GM19035 (cell line): ENCODE measurements around the gene SLC25A47.

ENCODE experiments used
- ATAC-seq: cut with Tn5 transposase; IDR thresholded peaks from one replicate; pipeline ENCODE4 v1.9.1; 2021; ENCODE audit not compliant: unreplicated experiment

Gene SLC25A47

DNA sequence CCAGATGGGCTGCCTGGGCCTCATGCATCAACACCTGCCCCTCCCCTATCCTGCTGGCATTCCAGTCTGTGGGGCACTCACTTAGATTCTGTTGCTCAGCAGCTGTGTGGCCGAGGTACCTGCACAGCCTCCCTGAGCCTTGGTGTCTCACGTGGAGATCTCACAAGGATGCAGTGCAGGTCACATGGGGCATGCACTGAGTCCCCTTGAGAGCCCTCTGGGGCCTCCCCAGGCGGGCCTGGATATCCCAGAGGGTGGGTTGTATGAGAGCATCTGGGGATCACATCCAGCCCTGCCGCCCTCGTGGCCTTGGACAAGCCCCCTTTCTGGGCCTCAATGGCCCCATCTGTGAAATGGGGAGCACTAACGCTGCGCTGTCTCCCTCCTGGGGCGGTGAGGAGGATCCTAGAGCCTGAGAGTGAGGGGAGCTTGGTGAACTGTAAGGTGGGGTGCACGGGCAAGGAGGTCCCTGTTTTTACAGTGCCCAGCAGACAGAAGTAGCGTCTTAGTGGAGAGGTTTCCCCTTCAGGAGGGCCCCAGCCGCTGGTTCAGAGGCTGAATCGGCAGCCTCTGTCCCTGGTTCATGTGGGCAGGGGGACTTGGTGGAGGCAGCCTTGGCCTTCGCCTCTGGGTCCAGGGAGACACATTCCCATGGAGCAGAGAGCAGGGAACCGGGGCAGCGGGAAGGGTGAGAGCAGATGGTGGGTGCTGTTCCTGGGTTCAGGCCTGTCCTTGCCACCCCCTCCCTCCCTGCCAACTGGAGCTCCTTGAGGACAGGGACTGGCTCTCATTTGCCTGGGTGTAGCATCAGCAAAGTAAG is 791 bp upstream of the SLC25A47 start:
- no peak for ATAC-seq

DNA sequence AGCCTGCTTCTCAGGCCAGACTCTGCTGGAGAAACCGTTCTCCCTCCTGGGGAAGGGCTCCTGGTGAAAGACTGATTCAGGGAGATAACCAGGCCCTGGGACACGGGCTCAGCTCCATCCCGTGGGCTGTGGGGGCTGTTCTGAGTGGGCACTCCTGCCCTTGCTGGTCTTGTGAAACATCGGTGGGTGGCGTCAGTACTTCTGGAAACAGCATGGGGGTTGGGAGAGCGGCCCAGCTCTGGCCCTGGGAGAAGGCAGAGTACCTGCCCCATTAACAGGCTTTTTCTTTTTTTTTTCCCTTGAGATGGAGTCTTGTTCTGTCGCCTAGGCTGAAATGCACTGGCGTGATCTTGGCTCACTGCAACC is 786 bp downstream of the SLC25A47 start:
- ATAC-seq = no peak

DNA sequence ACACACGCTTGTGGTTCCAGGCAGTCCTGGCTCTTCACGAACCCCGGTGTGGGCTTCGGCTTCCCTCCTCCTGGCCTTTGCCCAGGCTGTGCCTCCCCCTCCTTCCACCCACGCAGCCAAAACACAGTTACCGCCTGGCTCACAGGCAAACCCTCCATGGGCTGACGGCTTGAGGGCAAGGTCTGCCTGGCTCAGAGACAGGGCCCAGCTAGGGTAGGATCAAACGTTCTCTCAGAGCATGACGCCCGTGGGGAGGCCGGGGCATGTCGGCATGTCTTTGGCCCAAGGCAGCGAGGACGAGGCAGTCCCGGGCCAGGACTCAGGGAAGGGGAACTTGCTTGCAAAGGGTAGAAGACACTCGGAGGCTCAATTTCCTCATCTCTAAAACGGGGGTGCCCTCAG is 2.1 kb downstream of the SLC25A47 start:
- no peak for ATAC-seq

DNA sequence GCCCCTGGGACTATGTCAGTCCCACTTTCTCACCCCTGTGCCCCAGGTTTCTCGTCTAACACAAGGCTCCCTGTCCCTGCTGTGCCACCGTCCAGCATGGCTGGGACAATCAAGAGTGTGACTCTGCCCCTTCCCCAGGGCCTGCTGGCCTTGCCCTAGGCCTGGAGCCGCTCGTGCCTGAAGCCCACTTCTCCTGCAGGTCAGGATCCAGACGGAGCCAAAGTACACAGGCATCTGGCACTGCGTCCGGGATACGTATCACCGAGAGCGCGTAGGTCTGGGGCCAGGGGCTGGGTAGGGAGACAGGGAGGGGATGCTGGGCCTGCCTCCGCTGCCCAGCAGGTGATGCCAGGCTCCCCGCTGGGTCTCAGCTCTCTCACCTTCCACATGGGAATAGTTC is 2.8 kb downstream of the SLC25A47 start:
- ATAC-seq = no peak

DNA sequence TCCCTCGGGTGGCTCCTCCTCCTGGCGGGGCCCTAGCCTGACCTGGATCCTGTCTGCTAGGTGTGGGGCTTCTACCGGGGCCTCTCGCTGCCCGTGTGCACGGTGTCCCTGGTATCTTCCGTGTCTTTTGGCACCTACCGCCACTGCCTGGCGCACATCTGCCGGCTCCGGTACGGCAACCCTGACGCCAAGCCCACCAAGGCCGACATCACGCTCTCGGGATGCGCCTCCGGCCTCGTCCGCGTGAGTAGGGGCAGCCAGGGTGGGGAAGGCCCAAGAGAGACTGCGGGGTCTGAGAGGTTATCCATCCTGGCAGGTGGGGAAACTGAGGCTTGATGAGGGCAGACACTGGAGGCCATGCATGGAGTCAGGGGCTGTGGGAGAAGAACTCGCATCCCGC is 4.0 kb downstream of the SLC25A47 start:
- ATAC-seq = no peak

DNA sequence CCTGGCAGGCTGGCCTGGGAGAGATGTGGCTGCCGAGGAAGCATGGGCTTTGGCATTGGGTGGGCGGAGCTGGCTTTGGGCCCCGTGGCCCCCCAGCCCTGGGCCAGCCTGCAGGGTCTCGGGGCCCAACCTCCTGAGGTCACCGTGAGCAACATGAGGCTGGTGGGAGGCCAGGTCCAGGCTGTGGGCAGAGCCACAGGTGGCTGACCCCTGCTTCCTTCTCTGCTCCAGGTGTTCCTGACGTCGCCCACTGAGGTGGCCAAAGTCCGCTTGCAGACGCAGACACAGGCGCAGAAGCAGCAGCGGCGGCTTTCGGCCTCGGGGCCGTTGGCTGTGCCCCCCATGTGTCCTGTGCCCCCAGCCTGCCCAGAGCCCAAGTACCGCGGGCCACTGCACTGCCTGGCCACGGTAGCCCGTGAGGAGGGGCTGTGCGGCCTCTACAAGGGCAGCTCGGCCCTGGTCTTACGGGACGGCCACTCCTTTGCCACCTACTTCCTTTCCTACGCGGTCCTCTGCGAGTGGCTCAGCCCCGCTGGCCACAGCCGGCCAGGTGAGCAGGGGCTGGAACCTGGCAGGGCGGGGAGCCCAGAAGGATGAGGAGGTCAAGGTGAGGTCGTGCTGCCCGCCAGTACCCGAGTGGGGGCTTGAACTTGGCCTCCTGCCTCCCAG is 5.5 kb downstream of the SLC25A47 start:
- no peak for ATAC-seq

DNA sequence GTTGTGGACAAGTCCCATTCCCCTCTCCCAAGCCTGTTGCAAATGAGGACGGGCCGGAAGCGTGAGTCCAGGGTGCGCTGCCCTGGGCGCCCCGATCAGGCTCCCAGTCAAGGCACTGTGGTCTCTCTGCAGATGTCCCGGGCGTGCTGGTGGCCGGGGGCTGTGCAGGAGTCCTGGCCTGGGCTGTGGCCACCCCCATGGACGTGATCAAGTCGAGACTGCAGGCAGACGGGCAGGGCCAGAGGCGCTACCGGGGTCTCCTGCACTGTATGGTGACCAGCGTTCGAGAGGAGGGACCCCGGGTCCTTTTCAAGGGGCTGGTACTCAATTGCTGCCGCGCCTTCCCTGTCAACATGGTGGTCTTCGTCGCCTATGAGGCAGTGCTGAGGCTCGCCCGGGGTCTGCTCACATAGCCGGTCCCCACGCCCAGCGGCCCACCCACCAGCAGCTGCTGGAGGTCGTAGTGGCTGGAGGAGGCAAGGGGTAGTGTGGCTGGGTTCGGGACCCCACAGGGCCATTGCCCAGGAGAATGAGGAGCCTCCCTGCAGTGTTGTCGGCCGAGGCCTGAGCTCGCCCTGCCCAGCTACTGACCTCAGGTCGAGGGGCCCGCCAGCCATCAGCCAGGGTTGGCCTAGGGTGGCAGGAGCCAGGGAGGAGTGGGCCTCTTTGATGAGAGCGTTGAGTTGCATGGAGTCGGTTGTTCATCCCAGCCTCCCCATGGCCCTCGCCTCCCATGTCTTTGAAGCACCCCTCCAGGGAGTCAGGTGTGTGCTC is 6.3 kb downstream of the SLC25A47 start:
- ATAC-seq = no peak

DNA sequence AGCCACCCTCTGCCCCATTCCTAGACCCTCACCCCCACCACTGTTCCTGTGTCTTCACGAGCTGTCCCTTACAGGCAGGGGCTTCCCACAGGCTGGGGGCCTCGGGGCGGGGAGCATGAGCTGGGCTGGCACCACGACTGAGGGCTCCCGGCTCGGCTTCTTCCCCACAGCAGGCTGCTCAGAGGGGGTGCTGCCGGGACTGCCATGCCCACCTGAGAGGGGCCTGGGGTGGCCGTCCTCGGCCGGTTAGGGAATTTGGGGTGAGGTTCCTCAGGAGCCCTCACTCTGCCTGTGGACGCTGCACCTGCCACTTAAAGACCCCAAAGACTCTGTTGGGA is 6.8 kb downstream of the SLC25A47 start:
- no peak for ATAC-seq

DNA sequence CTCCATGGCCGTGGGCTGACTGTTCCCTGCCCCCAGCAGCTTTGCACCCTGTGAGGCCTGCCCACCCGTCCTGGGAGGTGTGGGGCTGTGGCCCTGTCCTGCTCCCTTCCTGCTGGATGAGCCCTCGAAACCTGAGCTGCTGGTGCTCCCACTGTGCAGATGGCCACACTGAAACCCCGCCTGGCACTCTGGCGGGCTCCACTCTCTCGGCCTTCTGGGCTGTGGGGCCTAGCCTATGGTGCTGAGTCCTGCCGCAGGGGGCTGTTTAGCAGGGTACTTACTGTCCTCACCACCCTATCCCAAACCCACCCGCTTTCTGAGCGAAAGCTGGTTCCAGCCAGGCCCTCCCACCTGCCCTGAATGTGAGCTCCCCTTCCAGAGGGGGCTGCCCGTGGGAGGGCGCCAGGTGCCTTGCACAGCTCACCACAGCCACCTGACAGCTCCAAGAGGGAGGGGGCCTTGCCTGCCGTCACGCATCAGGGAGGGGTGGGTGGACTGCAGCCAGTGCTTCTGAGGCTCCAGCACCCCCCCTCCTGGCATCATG is 7.3 kb downstream of the SLC25A47 start:
- ATAC-seq = no peak

DNA sequence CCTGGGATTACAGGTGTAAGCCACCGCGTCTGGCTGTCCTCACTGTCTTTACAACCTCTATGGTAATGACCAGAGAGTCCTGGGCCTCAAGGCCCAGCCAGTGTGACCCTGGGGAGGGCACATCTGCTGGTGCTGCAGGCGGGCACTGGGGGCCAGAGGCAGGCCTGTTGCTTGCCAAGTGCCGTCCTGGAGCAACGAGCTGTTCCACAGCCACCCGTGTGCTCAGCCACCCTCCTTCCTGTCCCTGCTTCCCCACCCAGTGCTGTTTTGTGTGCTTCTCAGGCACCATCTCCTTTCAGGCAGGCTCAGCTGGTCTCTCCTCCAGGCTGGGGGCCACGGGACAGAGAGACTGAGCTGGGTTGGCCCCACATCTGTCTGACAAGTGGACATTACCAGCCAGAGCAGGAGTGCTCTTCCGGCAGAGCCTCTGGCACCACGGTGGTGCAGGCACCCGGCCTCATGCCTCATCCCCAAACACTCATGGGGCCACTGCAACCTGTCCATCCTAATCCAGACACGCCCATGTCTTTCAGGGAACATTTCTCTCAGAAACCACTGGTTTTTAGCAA is 9.0 kb downstream of the SLC25A47 start:
- ATAC-seq = no peak

DNA sequence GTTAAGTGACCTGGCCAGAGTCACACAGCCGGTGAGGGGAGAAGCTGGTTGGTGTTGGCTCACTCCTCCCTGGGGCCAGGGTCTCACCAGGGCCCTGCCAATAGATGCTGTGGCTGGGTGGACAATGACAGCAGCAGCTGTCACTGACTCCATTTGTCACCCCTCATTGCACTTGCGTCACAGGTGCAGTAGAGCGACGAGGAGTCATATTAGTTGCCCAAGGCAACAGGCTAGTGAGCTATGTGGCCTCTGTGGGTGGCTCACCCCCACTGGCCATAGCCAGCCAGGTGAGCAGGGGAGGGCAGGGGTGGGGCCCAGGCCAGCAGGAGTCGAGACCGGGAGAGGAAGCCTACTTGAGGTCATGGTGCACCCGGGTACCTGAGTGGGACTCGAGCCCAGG is 9.7 kb downstream of the SLC25A47 start:
- ATAC-seq = peak; percentile 57

DNA sequence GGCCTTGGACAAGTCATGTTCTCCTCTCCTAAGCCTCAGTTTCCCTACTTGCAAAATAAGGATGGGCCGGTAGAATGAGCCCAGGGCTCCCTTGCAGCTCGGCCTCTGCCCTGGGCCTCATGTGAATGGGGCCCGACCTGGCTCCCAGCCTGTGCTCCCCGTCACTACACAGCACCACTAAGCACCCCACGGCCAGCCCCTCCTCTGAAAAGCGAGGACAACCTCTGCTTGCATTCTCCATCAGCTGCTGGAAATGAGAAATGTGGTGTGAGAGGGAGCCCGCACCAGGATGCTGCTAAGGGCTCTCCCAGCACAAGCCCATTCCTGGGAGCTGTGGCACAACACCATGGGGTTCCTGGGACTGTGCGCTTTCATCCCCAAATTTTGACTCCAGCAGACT is 10.2 kb downstream of the SLC25A47 start:
- no peak for ATAC-seq

DNA sequence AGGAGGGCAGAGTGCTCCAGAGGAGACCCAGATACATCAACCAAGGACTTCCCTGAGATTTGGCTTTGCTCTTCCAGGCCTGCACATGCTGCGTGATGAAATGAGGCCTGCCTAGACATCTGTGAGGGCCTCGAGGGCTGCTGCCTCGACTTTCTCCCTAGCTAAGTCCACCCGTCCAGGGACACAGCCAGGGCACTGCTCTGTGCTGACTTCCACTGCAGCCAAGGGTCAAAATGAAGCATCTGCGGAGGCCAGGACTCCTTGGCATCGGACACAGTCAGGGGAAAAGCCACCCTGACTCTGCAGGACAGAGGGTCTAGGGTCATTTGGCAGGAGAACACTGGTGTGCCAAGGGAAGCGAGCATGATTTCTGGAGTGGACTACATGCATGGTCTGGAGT is 10.7 kb downstream of the SLC25A47 start:
- no peak for ATAC-seq

DNA sequence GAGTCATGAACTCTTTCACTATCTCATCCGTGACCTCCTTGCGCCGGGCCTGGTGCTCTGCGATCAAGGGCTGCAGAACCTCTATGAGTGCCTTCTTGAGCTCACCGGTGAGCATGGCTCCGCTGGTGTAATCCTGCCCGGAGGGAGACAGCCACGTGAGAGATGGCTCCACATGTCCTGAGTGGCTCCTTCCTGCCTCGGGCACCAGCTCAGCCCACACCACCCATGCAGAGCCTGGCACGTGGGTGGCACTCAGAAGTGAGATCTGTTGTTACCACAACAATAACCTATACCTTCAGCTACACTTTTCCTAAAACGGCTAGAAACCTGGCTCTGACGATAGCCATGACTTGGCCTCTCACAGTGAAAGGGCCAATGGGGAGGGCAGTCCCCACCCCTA is 11.8 kb downstream of the SLC25A47 start:
- no peak for ATAC-seq

DNA sequence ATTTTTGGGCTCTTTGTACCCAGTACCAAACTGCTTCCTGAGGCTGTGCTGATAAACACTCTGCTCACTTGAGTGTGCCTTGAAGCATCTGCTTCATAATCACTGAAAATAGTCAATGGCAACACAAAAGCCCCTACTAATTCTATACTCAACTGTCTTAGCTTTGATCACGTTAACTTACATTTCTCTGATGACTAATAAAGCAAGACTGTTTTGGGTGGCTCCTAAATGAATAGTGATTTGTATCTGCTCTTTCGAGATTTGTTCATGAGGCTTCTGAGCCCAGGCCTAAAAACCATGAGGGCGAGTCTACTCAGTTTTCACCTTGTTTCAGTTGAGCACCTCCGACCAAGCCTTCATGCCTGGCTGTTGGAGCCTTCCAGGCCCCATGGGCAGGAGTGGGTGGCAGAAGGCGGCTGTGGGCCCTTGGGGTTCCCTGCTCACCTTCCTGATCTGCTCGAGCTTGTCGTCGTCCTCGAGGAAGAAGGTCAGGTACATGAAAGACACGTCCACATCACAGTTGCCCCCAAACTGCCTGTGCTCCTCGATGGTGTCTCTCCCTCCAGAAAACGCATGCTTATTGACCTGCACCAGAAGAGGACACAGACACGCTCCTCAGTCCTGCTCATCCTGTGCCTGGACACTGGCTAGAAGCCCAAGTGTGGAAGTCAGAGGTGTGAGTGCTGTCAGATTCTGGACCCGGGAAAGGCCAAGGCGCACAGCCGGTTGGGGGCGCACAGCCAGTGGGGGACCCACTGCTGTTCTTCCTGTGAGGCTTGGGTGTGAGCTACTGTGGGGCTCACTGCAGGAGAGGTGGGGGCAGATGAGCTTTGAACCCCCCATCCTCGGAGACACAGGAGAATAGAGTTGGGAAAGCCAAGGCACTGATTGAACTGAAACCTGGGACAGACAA is 13.7 kb downstream of the SLC25A47 start:
- ATAC-seq = no peak

DNA sequence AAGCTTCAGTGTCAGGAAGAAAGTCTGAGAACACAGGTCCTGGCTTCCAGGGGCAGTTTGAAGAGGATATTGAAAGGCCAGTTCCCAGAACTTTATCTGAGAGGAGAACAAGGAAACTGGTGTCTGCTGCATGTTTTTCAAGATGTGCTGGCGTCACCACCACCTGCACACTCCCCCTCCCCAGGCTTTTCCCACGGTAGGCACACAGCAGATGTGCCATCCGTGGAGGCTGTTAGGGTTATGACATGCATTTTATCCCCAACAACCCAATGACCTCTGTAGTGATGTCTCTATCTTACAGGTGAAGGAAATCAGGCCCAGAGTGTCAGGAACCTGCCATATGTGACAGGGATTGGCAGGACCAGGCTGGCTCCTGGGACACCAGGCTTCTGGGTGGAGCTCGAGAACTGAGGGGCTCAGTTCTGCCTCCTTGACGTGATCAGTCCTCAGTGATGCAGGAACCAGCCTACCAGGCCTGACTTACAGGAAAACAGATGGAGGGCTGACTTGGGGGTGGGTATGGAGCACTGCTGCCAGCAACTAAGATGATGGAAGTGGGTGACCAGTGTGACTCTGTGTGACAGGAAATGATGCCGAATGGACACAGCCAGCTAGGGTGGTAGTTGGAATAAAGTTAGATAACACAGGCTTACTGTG is 16.8 kb downstream of the SLC25A47 start:
- no peak for ATAC-seq

DNA sequence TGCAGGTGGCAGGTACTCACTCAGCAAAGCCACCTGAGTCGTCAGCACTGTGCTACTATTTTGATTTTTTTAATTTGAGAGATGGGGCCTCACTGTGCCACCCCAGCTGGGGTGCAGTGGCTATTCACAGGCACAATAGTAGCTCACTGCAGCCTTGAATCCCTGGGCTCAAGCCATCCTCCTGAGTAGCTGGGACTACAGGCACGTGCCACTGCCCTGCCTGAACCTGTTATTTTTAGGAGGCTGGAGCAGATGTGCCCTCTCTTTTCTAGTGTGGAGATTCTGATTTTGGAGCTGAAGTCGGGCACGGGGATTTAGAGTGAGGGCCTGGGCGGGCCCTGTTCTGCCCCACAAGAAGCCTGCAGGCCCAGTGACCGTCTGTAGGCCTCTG is 17.3 kb downstream of the SLC25A47 start:
- ATAC-seq = no peak

DNA sequence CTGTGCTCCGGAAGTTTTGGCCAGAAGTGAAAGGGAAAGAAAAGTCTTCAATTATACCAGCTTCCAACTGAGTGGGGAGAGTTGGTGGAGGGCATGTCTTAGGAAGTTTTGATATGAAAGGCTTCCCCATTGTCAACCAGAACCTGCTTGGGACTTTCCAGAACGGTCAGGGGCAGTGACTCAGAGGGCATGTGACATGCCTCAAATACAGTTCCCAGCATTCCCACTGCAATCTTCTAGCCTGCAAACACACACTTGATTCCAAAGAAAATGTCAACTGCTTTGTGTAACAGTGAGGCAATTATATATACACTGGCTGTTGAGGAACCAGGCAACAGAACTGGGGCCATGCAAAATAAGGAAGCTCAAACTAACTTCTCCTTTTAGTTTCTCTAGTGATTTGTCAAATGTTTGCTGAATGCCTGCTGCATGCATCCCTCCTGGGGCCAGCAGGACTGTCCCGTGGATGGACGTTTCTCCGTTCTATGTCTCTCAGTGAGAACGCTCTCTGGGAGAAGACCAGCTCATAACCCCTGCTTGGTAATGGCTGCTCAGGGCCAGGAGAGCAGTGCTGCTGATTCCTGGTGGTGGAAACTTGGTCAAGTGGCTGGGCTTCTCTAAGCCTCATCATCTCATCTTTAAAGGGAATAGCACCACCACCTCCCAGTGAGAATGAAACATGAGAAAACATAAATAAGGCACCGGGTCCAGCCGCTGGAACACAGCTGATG is 18.3 kb downstream of the SLC25A47 start:
- peak; percentile 54 for ATAC-seq

DNA sequence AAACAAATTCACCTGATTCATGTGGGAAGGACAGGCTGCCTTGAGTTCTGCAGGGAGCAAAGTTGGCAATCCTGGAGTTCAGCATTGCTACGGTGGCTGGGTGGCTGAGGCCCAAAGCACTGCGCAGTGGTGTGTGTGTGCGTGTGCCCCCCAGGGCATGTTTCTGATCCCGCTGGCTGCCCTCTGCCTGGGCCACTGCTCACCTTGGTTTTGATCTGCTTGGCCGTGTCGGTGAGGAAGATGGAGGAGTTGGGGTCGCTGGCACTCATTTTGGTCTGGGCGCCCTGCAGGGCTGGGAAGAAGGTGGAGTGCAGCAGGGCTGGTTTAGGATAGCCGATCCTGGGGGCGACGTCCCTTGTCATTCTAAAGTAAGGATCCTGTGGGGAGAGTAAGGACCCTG is 19.1 kb downstream of the SLC25A47 start:
- ATAC-seq = no peak
